ENCODE measurements around the gene ABCA10. TPM values are rescaled to one million over a fixed set of nuclear protein-coding genes. Genes with fewer than 3 reads are reported as not detected.
A peak's percentile ranks its signal among the peaks of the same experiment; 100 is the strongest.

The ABCA10 gene
- total RNA-seq, 1 experiment from 2014 or later, result not detected

DNA sequence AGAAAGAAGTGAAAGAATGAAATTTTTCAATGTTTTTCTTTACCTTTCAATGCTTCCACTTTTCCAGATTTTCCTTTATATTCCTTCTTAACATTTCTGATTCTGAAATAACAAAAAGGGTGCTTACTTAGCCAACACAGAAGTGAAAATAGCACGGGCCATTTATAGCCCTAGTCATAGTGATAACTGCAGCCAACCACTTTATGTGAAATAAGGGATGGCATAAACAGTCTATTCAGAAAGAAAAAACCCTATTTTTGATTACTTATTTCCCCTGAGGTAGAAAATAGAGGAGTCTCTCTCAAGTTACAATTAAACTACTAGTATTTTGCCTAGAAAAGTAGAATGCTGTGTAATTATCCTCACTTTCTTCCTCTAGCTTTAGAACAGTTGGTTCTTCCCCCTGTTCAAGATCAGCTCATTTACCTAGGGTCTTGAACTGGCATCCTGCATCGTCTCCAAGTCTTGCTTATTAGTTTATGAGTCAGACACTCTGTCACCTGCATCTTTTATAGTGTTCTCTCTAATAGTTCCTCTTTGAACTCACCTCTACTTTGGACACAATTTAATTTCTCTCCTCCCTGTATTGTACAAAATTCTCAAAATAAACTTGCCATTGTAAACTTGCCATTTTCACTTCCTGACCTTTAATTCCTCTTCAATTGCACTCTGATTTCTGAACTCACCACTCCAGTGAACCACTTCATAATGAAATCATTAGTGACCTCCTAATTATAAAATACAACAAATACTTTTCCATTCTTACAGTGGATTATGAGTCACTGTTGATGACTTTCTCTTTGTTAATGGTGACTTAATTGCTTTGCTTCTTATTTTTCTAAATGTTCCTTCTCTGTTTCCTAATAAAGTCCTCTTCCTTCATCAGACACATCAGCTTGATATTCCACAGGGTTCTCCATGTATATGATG is 110.5 kb downstream of the ABCA10 start:
- POLR2A ChIA-PET (ENCODE audit: unreplicated experiment), result no interaction called here

DNA sequence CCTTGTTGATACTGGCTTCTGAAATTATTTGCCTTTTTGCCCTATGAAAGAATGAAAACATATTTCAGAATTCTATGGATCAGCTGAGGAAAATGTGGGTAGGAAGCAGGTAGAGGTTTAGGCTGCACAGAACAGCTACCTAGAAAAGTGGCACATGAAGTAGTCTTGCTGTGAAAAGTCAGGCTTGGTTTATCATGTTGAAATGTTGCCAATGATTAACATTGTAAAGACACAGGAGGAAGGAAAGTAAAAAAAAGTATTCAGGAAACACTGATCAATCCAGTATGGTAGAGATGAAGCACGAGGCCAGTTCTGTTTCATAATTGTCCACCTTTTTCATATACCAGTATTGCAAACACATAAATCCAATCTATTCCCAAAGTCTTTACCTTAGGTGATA is 116.8 kb downstream of the ABCA10 start:
- DNase-seq, result no peak
- Histone ChIP-seq H3K79me2 (ENCODE audit: low read depth) (no peaks in the 10 kb centered on the region), H3K4me2 (no peak overlapping the region), H3K9me3 (ENCODE audit: insufficient read depth, low read depth) (no peaks in the 10 kb centered on the region), H4K20me1 (ENCODE audit: insufficient read depth) (no peaks in the 10 kb centered on the region), H3K4me3 (no peak overlapping the region), H3K27me3 (ENCODE audit: insufficient read depth, low read depth) (no peaks in the 10 kb centered on the region), H3F3A (ENCODE audit: insufficient read depth, low read depth) (no peaks in the 10 kb centered on the region), H3K9me2 (ENCODE audit: insufficient read depth) (no peaks in the 10 kb centered on the region), H3K27ac (no peak overlapping the region), H2AFZ (0 out of 2 replicates have a peak overlapping the region, but pooled peaks have one; percentile 17), H3K4me1 (replicated peaks; ENCODE audit: insufficient read depth) (no peaks in the 10 kb centered on the region), H3K36me3 (ENCODE audit: low read depth) (no peaks in the 10 kb centered on the region)
- intact Hi-C loops (cut with micrococcal nuclease; ENCODE audit: unreplicated experiment), result no loop called here
- ChIA-PET CTCF (no interaction called here), POLR2A (ENCODE audit: unreplicated experiment) (no interaction called here)
- TF ChIP-seq EZH2 (IDR thresholded peaks at IDR 0.05; ENCODE audit: low read depth), result no peak
- TF ChIP-seq, protein P1, sequence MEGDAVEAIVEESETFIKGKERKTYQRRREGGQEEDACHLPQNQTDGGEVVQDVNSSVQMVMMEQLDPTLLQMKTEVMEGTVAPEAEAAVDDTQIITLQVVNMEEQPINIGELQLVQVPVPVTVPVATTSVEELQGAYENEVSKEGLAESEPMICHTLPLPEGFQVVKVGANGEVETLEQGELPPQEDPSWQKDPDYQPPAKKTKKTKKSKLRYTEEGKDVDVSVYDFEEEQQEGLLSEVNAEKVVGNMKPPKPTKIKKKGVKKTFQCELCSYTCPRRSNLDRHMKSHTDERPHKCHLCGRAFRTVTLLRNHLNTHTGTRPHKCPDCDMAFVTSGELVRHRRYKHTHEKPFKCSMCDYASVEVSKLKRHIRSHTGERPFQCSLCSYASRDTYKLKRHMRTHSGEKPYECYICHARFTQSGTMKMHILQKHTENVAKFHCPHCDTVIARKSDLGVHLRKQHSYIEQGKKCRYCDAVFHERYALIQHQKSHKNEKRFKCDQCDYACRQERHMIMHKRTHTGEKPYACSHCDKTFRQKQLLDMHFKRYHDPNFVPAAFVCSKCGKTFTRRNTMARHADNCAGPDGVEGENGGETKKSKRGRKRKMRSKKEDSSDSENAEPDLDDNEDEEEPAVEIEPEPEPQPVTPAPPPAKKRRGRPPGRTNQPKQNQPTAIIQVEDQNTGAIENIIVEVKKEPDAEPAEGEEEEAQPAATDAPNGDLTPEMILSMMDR (conservative IDR thresholded peaks at IDR 0.05), result no peak
- no TSS peak for BruUV-seq (replicated peaks)

More for the DNA sequence above, 110.5 kb downstream of the ABCA10 start:
- CTCF ChIA-PET, result no interaction called here
- no peaks in the 10 kb centered on the region for H3K4me1 ChIP-seq (replicated peaks; ENCODE audit: insufficient read depth)
- H3K27ac ChIP-seq, result no peak overlapping the region
- no peaks in the 10 kb centered on the region for H3F3A ChIP-seq (ENCODE audit: insufficient read depth, low read depth)
- no peak for DNase-seq
- TF ChIP-seq, protein P1 (conservative IDR thresholded peaks at IDR 0.05), result no peak
- no peak for TF ChIP-seq EZH2 (IDR thresholded peaks at IDR 0.05; ENCODE audit: low read depth)
- intact Hi-C loops (cut with micrococcal nuclease; ENCODE audit: unreplicated experiment), result no loop called here
- H3K9me2 ChIP-seq (ENCODE audit: insufficient read depth), result no peaks in the 10 kb centered on the region
- BruUV-seq (replicated peaks), result no TSS peak
- H3K9me3 ChIP-seq (ENCODE audit: insufficient read depth, low read depth), result no peaks in the 10 kb centered on the region
- H3K79me2 ChIP-seq (ENCODE audit: low read depth), result no peaks in the 10 kb centered on the region
- H3K36me3 ChIP-seq (ENCODE audit: low read depth), result no peaks in the 10 kb centered on the region
- H3K27me3 ChIP-seq (ENCODE audit: insufficient read depth, low read depth), result no peaks in the 10 kb centered on the region
- H3K4me3 ChIP-seq, result no peak overlapping the region
- H2AFZ ChIP-seq, result peak overlapping the region; percentile 41; the same call in 1 of the 2 replicates
- H3K4me2 ChIP-seq, result no peak overlapping the region
- H4K20me1 ChIP-seq (ENCODE audit: insufficient read depth), result no peaks in the 10 kb centered on the region

DNA sequence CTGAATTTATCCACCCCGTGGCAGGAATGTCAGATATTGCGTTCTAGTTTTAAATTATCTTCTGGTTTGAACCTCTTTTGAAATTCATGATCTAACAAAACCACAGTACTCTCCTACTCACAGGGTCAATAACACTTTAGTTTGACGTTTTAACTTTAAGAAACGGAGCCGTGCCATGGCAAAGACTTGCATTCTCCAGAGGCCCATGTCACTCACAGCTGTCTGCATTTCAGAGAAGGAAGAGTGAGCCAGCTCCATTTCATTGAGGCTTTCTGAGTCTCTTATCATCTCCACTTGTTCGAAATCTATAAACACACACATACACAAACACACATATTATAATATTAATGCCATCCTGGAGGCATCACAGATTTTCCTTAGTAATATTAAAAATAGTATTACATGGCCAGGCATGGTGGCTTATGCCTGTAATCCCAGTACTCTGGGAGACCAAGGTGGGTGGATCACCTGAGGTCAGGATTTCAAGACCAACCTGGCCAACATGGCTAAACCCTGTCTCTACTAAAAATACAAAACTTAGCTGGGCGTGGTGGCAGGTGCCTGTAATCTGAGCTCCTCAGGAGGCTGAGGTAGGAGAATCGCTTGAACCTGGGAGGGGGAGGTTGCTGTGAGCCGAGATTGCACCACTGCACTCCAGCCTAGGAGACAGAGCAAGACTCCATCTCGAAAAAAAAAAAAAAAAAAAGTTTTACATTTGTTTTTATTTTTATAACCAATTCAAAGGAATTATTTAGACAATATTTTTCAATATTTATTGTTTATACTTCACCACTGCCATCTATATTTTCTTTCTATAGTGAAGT is 122.5 kb downstream of the ABCA10 start:
- Histone ChIP-seq H4K20me1 (ENCODE audit: insufficient read depth) (no peaks in the 10 kb centered on the region), H3K4me2 (no peak overlapping the region), H3K27ac (no peak overlapping the region), H3K27me3 (ENCODE audit: insufficient read depth, low read depth) (no peaks in the 10 kb centered on the region), H3K9me2 (ENCODE audit: insufficient read depth) (no peaks in the 10 kb centered on the region), H3F3A (ENCODE audit: insufficient read depth, low read depth) (no peaks in the 10 kb centered on the region), H3K36me3 (ENCODE audit: low read depth) (no peaks in the 10 kb centered on the region), H2AFZ (no peak overlapping the region), H3K4me3 (no peak overlapping the region), H3K4me1 (replicated peaks; ENCODE audit: insufficient read depth) (no peaks in the 10 kb centered on the region), H3K79me2 (ENCODE audit: low read depth) (no peaks in the 10 kb centered on the region), H3K9me3 (ENCODE audit: insufficient read depth, low read depth) (no peaks in the 10 kb centered on the region)
- intact Hi-C loops (cut with micrococcal nuclease; ENCODE audit: unreplicated experiment), result no loop called here
- TF ChIP-seq, protein P1 (conservative IDR thresholded peaks at IDR 0.05), result no peak
- TF ChIP-seq EZH2 (IDR thresholded peaks at IDR 0.05; ENCODE audit: low read depth), result no peak
- BruUV-seq (replicated peaks), result no TSS peak
- POLR2A ChIA-PET (ENCODE audit: unreplicated experiment), result no interaction called here
- CTCF ChIA-PET, result no interaction called here
- no peak for DNase-seq
